ENCODE results near the gene PHOSPHO1. TPM values are rescaled to one million over a fixed set of nuclear protein-coding genes. Genes with fewer than 3 reads are reported as not detected.
A peak's percentile ranks its signal among the peaks of the same experiment; 100 is the strongest.
"Not testable (repeated sequence)": the region's sequence is repeated elsewhere in the genome, so short reads cannot be mapped to it uniquely, and the experiment has no call there.

PHOSPHO1 gene
- total RNA-seq, 1 donor from 2014 or later = not detected

GRCh38 chr17:49187301-49187700 lies 43.3 kb downstream of the PHOSPHO1 start:
- no peak for DNase-seq (ENCODE audit: low spot score)
- H3K27me3 Mint-ChIP-seq (ENCODE audit: unreplicated experiment) = peaks cover 5% of the 10 kb centered on the region
- H3K36me3 Mint-ChIP-seq (ENCODE audit: low read depth, unreplicated experiment) = peaks cover 20% of the 10 kb centered on the region
- no peak overlapping the region for H3K4me3 Mint-ChIP-seq (ENCODE audit: unreplicated experiment)
- H3K4me1 Mint-ChIP-seq (ENCODE audit: unreplicated experiment) = peaks cover 2% of the 10 kb centered on the region
- TF ChIP-seq CTCF (IDR thresholded peaks at IDR 0.05; ENCODE audit: unreplicated experiment) = no peak
- peaks cover 5% of the 10 kb centered on the region for H3K9me3 Mint-ChIP-seq (ENCODE audit: unreplicated experiment)
- no peak overlapping the region for H3K27ac Mint-ChIP-seq (ENCODE audit: unreplicated experiment)

GRCh38 chr17:49185381-49185780 lies 45.2 kb downstream of the PHOSPHO1 start:
- H3K27ac Mint-ChIP-seq (ENCODE audit: unreplicated experiment); H3K4me3 Mint-ChIP-seq (ENCODE audit: unreplicated experiment); H3K4me1 Mint-ChIP-seq (ENCODE audit: unreplicated experiment); H3K9me3 Mint-ChIP-seq (ENCODE audit: unreplicated experiment); H3K27me3 Mint-ChIP-seq (ENCODE audit: unreplicated experiment); DNase-seq (ENCODE audit: low spot score): not testable (repeated sequence)
- H3K36me3 Mint-ChIP-seq (ENCODE audit: low read depth, unreplicated experiment) = peaks cover 16% of the 10 kb centered on the region

DNA sequence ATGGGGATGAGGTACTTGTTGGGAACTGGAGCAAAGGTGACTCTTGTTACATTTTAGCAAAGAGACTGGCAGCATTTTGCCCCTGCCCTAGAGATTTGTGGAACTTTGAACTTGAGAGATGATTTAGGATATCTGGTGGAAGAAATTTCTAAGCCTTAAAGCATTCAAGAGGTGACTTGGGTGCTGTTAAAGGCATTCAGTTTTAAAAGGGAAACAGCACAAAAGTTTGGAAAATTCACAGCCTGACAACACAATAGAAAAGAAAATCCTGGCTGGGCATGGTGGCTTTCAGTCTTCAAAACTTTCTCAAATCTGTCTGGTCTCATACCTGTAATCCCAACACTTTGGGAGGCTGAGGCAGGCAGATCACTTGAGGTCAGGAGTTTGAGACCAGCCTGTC lies 46.1 kb downstream of the PHOSPHO1 start:
- H3K9me3 Mint-ChIP-seq (ENCODE audit: unreplicated experiment); DNase-seq (ENCODE audit: low spot score); H3K4me1 Mint-ChIP-seq (ENCODE audit: unreplicated experiment); H3K27me3 Mint-ChIP-seq (ENCODE audit: unreplicated experiment); H3K27ac Mint-ChIP-seq (ENCODE audit: unreplicated experiment): not testable (repeated sequence)
- peak overlapping the region; percentile 44 for H3K4me3 Mint-ChIP-seq (ENCODE audit: unreplicated experiment)
- peaks cover 16% of the 10 kb centered on the region for H3K36me3 Mint-ChIP-seq (ENCODE audit: low read depth, unreplicated experiment)

GRCh38 chr17:49183801-49184200 lies 46.8 kb downstream of the PHOSPHO1 start:
- H3K27ac Mint-ChIP-seq (ENCODE audit: unreplicated experiment) = no peak overlapping the region
- H3K27me3 Mint-ChIP-seq (ENCODE audit: unreplicated experiment) = no peaks in the 10 kb centered on the region
- H3K4me3 Mint-ChIP-seq (ENCODE audit: unreplicated experiment) = no peak overlapping the region
- no peak for TF ChIP-seq CTCF (IDR thresholded peaks at IDR 0.05; ENCODE audit: unreplicated experiment)
- peaks cover 16% of the 10 kb centered on the region for H3K36me3 Mint-ChIP-seq (ENCODE audit: low read depth, unreplicated experiment)
- H3K4me1 Mint-ChIP-seq (ENCODE audit: unreplicated experiment) = no peaks in the 10 kb centered on the region
- H3K9me3 Mint-ChIP-seq (ENCODE audit: unreplicated experiment) = peaks cover 9% of the 10 kb centered on the region
- DNase-seq (ENCODE audit: low spot score) = no peak

- peaks cover 16% of the 10 kb centered on the region for H3K36me3 Mint-ChIP-seq (ENCODE audit: low read depth, unreplicated experiment)
- TF ChIP-seq CTCF (IDR thresholded peaks at IDR 0.05; ENCODE audit: unreplicated experiment) = no peak
- H3K9me3 Mint-ChIP-seq (ENCODE audit: unreplicated experiment) = peaks cover 9% of the 10 kb centered on the region
- H3K27me3 Mint-ChIP-seq (ENCODE audit: unreplicated experiment) = no peaks in the 10 kb centered on the region
- no peak for DNase-seq (ENCODE audit: low spot score)
- H3K4me3 Mint-ChIP-seq (ENCODE audit: unreplicated experiment) = no peak overlapping the region
- H3K27ac Mint-ChIP-seq (ENCODE audit: unreplicated experiment) = no peak overlapping the region
- H3K4me1 Mint-ChIP-seq (ENCODE audit: unreplicated experiment) = no peaks in the 10 kb centered on the region
Measured at GRCh38 chr17:49183341-49183740, 47.2 kb downstream of the PHOSPHO1 start.

- Mint-ChIP-seq H3K27me3 (ENCODE audit: unreplicated experiment) (no peaks in the 10 kb centered on the region), H3K4me1 (ENCODE audit: unreplicated experiment) (no peaks in the 10 kb centered on the region), H3K4me3 (ENCODE audit: unreplicated experiment) (no peak overlapping the region), H3K9me3 (ENCODE audit: unreplicated experiment) (peaks cover 15% of the 10 kb centered on the region), H3K27ac (ENCODE audit: unreplicated experiment) (no peak overlapping the region), H3K36me3 (ENCODE audit: low read depth, unreplicated experiment) (peaks cover 13% of the 10 kb centered on the region)
- no peak for DNase-seq (ENCODE audit: low spot score)
- no peak for TF ChIP-seq CTCF (IDR thresholded peaks at IDR 0.05; ENCODE audit: unreplicated experiment)
Measured at GRCh38 chr17:49180998-49181635, 49.5 kb downstream of the PHOSPHO1 start.

All from endothelial cell (in vitro differentiated cells).